ENCODE results near the gene LY6G6F. TPM values are rescaled to one million over a fixed set of nuclear protein-coding genes. Genes with fewer than 3 reads are reported as not detected.

LY6G6F gene
- total RNA-seq, 1 donor from 2014 or later = not detected

- Histone ChIP-seq H3K36me3 (ENCODE audit: control insufficient read depth, insufficient read depth, low read length) (no peaks in the 10 kb centered on the region), H3K4me3 (ENCODE audit: low read depth, low read length) (no peak overlapping the region), H3K27me3 (ENCODE audit: control insufficient read depth, insufficient read depth, low read length) (no peaks in the 10 kb centered on the region)
- TF ChIP-seq, protein P1, sequence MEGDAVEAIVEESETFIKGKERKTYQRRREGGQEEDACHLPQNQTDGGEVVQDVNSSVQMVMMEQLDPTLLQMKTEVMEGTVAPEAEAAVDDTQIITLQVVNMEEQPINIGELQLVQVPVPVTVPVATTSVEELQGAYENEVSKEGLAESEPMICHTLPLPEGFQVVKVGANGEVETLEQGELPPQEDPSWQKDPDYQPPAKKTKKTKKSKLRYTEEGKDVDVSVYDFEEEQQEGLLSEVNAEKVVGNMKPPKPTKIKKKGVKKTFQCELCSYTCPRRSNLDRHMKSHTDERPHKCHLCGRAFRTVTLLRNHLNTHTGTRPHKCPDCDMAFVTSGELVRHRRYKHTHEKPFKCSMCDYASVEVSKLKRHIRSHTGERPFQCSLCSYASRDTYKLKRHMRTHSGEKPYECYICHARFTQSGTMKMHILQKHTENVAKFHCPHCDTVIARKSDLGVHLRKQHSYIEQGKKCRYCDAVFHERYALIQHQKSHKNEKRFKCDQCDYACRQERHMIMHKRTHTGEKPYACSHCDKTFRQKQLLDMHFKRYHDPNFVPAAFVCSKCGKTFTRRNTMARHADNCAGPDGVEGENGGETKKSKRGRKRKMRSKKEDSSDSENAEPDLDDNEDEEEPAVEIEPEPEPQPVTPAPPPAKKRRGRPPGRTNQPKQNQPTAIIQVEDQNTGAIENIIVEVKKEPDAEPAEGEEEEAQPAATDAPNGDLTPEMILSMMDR (IDR thresholded peaks at IDR 0.05; ENCODE audit: insufficient read depth, low read length, poor library complexity, severe bottlenecking) = no peak
- DNase-seq (ENCODE audit: low read depth) = no peak
Observed at GRCh38 chr6:31722173-31722572, 15.5 kb downstream of the LY6G6F start.

- Histone ChIP-seq H3K27me3 (ENCODE audit: control insufficient read depth, insufficient read depth, low read length) (no peaks in the 10 kb centered on the region), H3K4me3 (ENCODE audit: low read depth, low read length) (no peak within 1 kb of the TSS), H3K36me3 (ENCODE audit: control insufficient read depth, insufficient read depth, low read length) (no peaks in the 10 kb centered on the region)
- TF ChIP-seq, protein P1 (IDR thresholded peaks at IDR 0.05; ENCODE audit: insufficient read depth, low read length, poor library complexity, severe bottlenecking) = no peak
- DNase-seq (ENCODE audit: low read depth) = no peak
Observed at GRCh38 chr6:31723245-31723979, 16.7 kb downstream of the LY6G6F start, which contains the start of gene MPIG6B. Gene MPIG6B (plus strand): TSS chr6:31723373. CDS start chr6:31723384, 11 bp downstream.

DNA sequence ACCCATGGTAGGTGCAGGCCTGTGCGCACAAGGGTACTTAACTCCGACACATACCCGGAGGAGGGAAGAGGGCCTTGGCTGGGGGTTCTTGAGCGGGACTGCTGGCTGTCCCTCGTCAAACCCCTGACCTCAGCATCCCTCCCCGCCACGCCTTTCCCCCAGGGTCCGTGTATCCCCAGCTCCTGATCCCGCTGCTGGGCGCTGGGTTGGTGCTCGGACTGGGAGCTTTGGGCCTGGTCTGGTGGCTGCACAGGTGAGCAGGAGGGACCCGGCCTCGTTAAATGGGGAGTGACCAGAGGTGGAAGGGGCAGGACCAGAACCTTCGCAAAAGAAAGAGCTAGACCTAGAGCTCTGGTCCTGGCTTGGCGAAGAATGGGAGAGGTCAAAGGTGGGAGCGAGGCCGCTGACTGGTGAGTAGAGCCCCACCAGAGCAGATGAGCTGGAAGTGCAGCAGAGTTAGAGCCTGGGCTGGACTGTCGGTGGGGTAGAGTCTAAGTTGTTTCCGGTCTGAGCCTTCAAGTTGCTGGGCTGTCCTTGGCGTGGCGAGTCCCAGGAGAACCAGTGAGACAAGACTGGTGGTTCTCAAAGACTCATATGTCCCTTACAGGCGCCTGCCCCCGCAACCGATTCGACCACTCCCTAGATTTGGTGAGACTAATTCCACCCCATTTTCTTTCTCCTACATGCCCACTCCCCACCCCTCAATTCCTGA, 17.5 kb downstream of the LY6G6F start:
- no peak for DNase-seq (ENCODE audit: low read depth)
- Histone ChIP-seq H3K36me3 (ENCODE audit: control insufficient read depth, insufficient read depth, low read length) (no peaks in the 10 kb centered on the region), H3K27me3 (ENCODE audit: control insufficient read depth, insufficient read depth, low read length) (no peaks in the 10 kb centered on the region), H3K4me3 (ENCODE audit: low read depth, low read length) (no peak overlapping the region)
- TF ChIP-seq, protein P1 (IDR thresholded peaks at IDR 0.05; ENCODE audit: insufficient read depth, low read length, poor library complexity, severe bottlenecking) = no peak

DNA sequence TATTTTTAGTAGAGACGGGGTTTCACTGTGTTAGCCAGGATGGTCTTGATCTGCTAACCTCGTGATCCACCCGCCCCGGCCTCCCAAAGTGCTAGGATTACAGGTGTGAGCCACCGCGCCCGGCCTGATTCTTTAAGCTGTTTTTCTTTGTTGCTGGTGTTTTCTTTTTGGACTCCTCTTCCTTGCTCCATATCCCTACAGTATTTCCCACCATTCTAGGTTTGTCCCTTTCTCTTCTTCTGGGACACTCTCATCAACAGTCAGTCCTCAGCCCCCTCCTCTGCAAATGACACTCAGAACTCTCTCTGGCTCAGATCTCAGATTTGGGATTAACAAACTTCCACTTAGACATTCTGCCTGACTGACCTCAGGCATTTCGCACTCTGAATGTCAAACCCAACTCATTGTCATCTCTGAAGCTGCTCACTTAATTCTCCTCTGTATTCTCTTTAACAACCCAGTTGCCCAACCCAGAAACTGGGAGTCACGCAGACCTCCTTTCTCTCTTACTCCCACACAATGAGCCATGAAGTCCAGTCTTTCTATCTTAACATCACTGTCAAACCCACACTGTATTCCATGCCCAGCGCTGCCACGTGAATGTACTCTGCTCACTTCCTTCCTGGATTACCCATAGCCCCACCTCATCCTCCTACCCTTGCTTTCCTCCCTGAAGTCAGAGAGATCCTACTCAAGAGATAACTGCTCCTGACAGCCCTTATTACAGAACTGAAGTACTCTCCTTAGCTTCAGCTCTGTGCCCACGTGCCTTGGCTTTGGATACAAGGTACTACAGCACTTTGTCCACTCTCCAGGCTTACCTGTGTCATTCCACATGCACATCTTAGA, 19.1 kb downstream of the LY6G6F start:
- Histone ChIP-seq H3K36me3 (ENCODE audit: control insufficient read depth, insufficient read depth, low read length) (no peaks in the 10 kb centered on the region), H3K27me3 (ENCODE audit: control insufficient read depth, insufficient read depth, low read length) (no peaks in the 10 kb centered on the region), H3K4me3 (ENCODE audit: low read depth, low read length) (no peak overlapping the region)
- DNase-seq (ENCODE audit: low read depth) = no peak
- TF ChIP-seq, protein P1 (IDR thresholded peaks at IDR 0.05; ENCODE audit: insufficient read depth, low read length, poor library complexity, severe bottlenecking) = no peak

DNA sequence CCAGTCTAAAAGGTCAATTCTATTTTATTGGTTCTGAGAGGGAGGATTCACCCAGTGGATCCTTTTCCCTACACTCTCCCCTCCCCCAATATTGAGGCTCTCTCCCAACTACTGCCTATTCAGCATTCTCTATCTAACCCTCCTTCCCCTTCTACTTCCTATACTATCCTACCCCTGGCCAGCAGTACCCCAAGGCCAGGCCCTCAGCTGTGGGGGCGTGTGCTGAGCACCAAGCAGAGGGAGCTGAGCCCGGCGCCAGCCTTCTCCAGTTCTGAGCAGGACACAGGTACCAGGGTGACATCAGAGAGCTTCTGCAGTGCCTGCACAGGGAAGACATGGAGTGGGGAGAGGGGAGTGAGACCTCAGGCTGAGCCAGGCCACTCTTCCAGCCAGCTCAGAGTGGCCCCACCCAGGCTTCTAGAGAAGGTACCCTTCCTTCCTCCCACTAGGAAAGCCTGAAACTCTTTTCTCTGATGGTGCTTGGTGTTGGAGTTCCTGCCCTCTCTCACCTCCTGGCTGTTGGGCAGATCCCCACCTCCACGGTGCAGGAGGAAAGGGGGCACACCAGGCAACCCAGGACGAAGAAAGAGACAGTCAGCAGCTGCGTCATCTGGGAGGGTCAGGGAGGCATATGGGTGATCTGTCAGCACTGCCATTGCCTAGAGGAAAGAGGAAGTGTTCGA, 20.5 kb downstream of the LY6G6F start:
- H3K4me3 ChIP-seq (ENCODE audit: low read depth, low read length) = no peak overlapping the region
- TF ChIP-seq, protein P1 (IDR thresholded peaks at IDR 0.05; ENCODE audit: insufficient read depth, low read length, poor library complexity, severe bottlenecking) = no peak
- H3K36me3 ChIP-seq (ENCODE audit: control insufficient read depth, insufficient read depth, low read length) = peaks cover 1% of the 10 kb centered on the region
- no peaks in the 10 kb centered on the region for H3K27me3 ChIP-seq (ENCODE audit: control insufficient read depth, insufficient read depth, low read length)
- no peak for DNase-seq (ENCODE audit: low read depth)

Data from kidney epithelial cell (primary cell).